Keratinocyte (primary cell): Measurements from ENCODE around the gene STAM2. TPM values are rescaled to one million over a fixed set of nuclear protein-coding genes. Genes with fewer than 3 reads are reported as not detected.

Experiments
- DNase-seq: peaks from one replicate; pipeline ENCODE4 v3.0.0-alpha.2; 2011; ENCODE audit warnings: low read depth, missing footprints, low spot score
- FAIRE-seq: peaks from 2 replicates; lab custom pipeline; 2011; peaks lifted over from hg19 to GRCh38; lab: Jason Lieb, UNC
- H2AFZ ChIP-seq: 2 replicates; pipeline ENCODE4 v1.6.0; 2012; ENCODE audit warnings: low read length, control low read depth, inconsistent platforms; ENCODE audit not compliant: control insufficient read depth
- H3K27ac ChIP-seq: 2 replicates; pipeline ENCODE4 v1.5.1; 2011; ENCODE audit warnings: low read length; ENCODE audit not compliant: control insufficient read depth, insufficient read depth
- H3K27me3 ChIP-seq: 3 replicates; pipeline ENCODE4 v1.6.0; 2011; ENCODE audit warnings: low read length; ENCODE audit not compliant: control insufficient read depth, insufficient read depth; ENCODE audit errors: extremely low read depth
- H3K36me3 ChIP-seq, 2 experiments: 2 replicates in 1 of 2; 3 replicates in 1 of 2; pipeline ENCODE4 v1.5.1; 2011; ENCODE audit warnings: low read length in 2 of 2, mild to moderate bottlenecking in 1 of 2; ENCODE audit not compliant: control insufficient read depth in 2 of 2, insufficient read depth in 2 of 2; ENCODE audit errors: extremely low read depth in 1 of 2
- H3K4me1 ChIP-seq: 3 replicates; pipeline ENCODE4 v1.5.1; 2011; ENCODE audit warnings: low read length; ENCODE audit not compliant: control insufficient read depth, insufficient read depth; ENCODE audit errors: extremely low read depth
- H3K4me2 ChIP-seq: 3 replicates; pipeline ENCODE4 v1.6.0; 2011; ENCODE audit warnings: low read depth, low read length; ENCODE audit not compliant: control insufficient read depth, insufficient read depth; ENCODE audit errors: extremely low read depth
- H3K4me3 ChIP-seq, 3 experiments: fragments of 200-600 bp in 1 of 3; sonication (generic) in 1 of 3; 2 replicates in 2 of 3; 3 replicates in 1 of 3; pipeline ENCODE4 v1.5.1; 2011 to 2016; ENCODE audit warnings: low read length in 3 of 3, mild to moderate bottlenecking in 3 of 3, control low read depth in 2 of 3, inconsistent platforms in 1 of 3, low read depth in 1 of 3, mixed read lengths in 1 of 3, mixed run types in 1 of 3, moderate library complexity in 1 of 3; ENCODE audit not compliant: control insufficient read depth in 2 of 3, insufficient read depth in 2 of 3; ENCODE audit errors: extremely low read depth in 1 of 3
- H3K79me2 ChIP-seq: 2 replicates; pipeline ENCODE4 v1.6.0; 2012; ENCODE audit warnings: low read length; ENCODE audit not compliant: control insufficient read depth, insufficient read depth
- H3K9ac ChIP-seq: 3 replicates; pipeline ENCODE4 v1.6.0; 2011; ENCODE audit warnings: low read length; ENCODE audit not compliant: control insufficient read depth, insufficient read depth; ENCODE audit errors: extremely low read depth
- H3K9me1 ChIP-seq: 3 replicates; pipeline ENCODE4 v1.6.0; 2011; ENCODE audit warnings: low read length; ENCODE audit not compliant: control insufficient read depth, insufficient read depth; ENCODE audit errors: extremely low read depth
- H3K9me3 ChIP-seq: 2 replicates; pipeline ENCODE4 v1.5.1; 2012; ENCODE audit warnings: low read depth, low read length; ENCODE audit not compliant: control insufficient read depth
- H4K20me1 ChIP-seq: 3 replicates; pipeline ENCODE4 v1.6.0; 2011; ENCODE audit warnings: low read length; ENCODE audit not compliant: control insufficient read depth, insufficient read depth; ENCODE audit errors: extremely low read depth
- EZH2 ChIP-seq: IDR thresholded peaks from one replicate; pipeline ENCODE4 v1.6.1; 2012; ENCODE audit warnings: inconsistent platforms, mild to moderate bottlenecking, low read length, moderate library complexity
- dilution Hi-C: fragments of 300-500 bp; cut with MboI; formaldehyde crosslinking; loops from one replicate; pipeline ENCODE4 v1.7.0; 2020; ENCODE audit warnings: low sequenced_read_pairs; ENCODE audit not compliant: extremely low pct_ligation_motif_present
- polyA plus RNA-seq, 5 experiments: library from polyadenylated mRNA; depleted of rRNA in 3 of 5; stranded (reverse) in 3 of 5; stranded (forward) in 1 of 5; unstranded in 1 of 5; fragments of >200 nt; gene quantifications; 1 replicate in 1 of 5; 2 replicates in 3 of 5; 3 replicates in 1 of 5; pipeline versions ENCODE4 v1.2.1 to v1.2.3, GENCODE V29; 2011 to 2012; ENCODE audit warnings: missing spikeins in 2 of 5, low read depth in 1 of 5, low replicate concordance in 1 of 5
- TF ChIP-seq, protein P1 (sequence below), 3 experiments: IDR thresholded peaks in 1 of 3; conservative IDR thresholded peaks in 1 of 3; optimal IDR thresholded peaks in 1 of 3; 2 replicates in 2 of 3; 3 replicates in 1 of 3; pipeline versions ENCODE3 to v1.5.1; 2011; ENCODE audit warnings: low read length in 3 of 3, mild to moderate bottlenecking in 3 of 3, moderate library complexity in 2 of 3, control low read depth in 1 of 3, inconsistent platforms in 1 of 3; ENCODE audit not compliant: insufficient read depth in 2 of 3; ENCODE audit errors: extremely low read depth in 1 of 3

The STAM2 gene
- polyA plus RNA-seq, 1 donor (not counting 4 experiments of a cell fraction or from before 2014, with no cell fraction given): 20.7 TPM

GRCh38 chr2:152200565-152201465 is 25.3 kb upstream of the STAM2 start:
- H3K9ac ChIP-seq: peak overlapping the region; percentile 39
- no peaks in the 10 kb centered on the region for H3K36me3 ChIP-seq
- H3K4me3 ChIP-seq: peak overlapping the region in 2 of 3 experiments; percentile 6 to 30
- DNase-seq (peak; percentile 98), FAIRE-seq (peak; percentile 99)
- no peaks in the 10 kb centered on the region for H4K20me1 ChIP-seq
- peak overlapping the region; percentile 55 for H3K4me2 ChIP-seq
- no peaks in the 10 kb centered on the region for H3K27me3 ChIP-seq
- no peaks in the 10 kb centered on the region for H3K9me3 ChIP-seq
- no peaks in the 10 kb centered on the region for H3K79me2 ChIP-seq
- peak overlapping the region; percentile 69 for H3K27ac ChIP-seq
- no peaks in the 10 kb centered on the region for H3K9me1 ChIP-seq
- TF ChIP-seq, protein P1, sequence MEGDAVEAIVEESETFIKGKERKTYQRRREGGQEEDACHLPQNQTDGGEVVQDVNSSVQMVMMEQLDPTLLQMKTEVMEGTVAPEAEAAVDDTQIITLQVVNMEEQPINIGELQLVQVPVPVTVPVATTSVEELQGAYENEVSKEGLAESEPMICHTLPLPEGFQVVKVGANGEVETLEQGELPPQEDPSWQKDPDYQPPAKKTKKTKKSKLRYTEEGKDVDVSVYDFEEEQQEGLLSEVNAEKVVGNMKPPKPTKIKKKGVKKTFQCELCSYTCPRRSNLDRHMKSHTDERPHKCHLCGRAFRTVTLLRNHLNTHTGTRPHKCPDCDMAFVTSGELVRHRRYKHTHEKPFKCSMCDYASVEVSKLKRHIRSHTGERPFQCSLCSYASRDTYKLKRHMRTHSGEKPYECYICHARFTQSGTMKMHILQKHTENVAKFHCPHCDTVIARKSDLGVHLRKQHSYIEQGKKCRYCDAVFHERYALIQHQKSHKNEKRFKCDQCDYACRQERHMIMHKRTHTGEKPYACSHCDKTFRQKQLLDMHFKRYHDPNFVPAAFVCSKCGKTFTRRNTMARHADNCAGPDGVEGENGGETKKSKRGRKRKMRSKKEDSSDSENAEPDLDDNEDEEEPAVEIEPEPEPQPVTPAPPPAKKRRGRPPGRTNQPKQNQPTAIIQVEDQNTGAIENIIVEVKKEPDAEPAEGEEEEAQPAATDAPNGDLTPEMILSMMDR (optimal IDR thresholded peaks at IDR 0.05 in 1 of 3, IDR thresholded peaks at IDR 0.05 in 1 of 3, conservative IDR thresholded peaks at IDR 0.05 in 1 of 3; ENCODE audit: extremely low read depth in 1 of 3, insufficient read depth in 2 of 3, low read length in 3 of 3): peak in 1 of 3 experiments; percentile 27
- TF ChIP-seq EZH2: no peak
- peak overlapping the region; percentile 17 for H2AFZ ChIP-seq
- H3K4me1 ChIP-seq: peaks cover 23% of the 10 kb centered on the region
- dilution Hi-C loops: no loop called here

DNA sequence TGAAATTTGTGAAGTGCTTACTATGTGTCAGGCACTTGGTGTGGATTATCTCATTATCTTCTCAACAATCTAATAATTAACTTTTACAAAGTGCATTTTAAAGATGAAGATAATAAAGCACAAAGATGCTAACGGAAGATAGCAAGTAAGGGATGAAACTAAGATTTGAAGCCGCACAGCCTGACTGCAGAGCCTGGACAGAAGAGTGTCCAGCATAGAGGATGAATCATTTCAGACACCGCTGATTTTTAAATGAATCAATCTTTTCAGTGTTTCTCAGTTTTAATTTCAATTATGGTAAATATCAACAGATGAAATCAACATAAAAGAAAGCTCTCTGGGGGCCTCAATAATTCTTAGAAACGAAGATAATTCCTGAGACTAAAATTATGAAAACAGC is 24.5 kb upstream of the STAM2 start:
- Histone ChIP-seq H3K4me1 (peaks cover 23% of the 10 kb centered on the region), H3K79me2 (no peaks in the 10 kb centered on the region), H3K9ac (no peak overlapping the region), H2AFZ (peak overlapping the region; percentile 28), H3K4me3 (peak overlapping the region in 2 of 3 experiments; percentile 6 to 30), H4K20me1 (no peaks in the 10 kb centered on the region), H3K36me3 (no peaks in the 10 kb centered on the region), H3K9me1 (no peaks in the 10 kb centered on the region), H3K4me2 (peak overlapping the region; percentile 55), H3K27me3 (no peaks in the 10 kb centered on the region), H3K27ac (peak overlapping the region; percentile 69), H3K9me3 (no peaks in the 10 kb centered on the region)
- FAIRE-seq (peak; percentile 67), DNase-seq (no peak)
- dilution Hi-C loops: no loop called here
- TF ChIP-seq EZH2: no peak
- TF ChIP-seq, protein P1 (optimal IDR thresholded peaks at IDR 0.05 in 1 of 3, IDR thresholded peaks at IDR 0.05 in 1 of 3, conservative IDR thresholded peaks at IDR 0.05 in 1 of 3; ENCODE audit: extremely low read depth in 1 of 3, insufficient read depth in 2 of 3, low read length in 3 of 3): no peak
